HG03521 (cell line): ENCODE measurements around the gene RNF168.
A peak's percentile ranks its signal among the peaks of the same experiment; 100 is the strongest.
"Not testable (repeated sequence)": the region's sequence is repeated elsewhere in the genome, so short reads cannot be mapped to it uniquely, and the experiment has no call there.

Experiments used
- ATAC-seq: cut with Tn5 transposase; IDR thresholded peaks from one replicate; pipeline ENCODE4 v1.9.1; 2021; ENCODE audit warnings: mild to moderate bottlenecking, moderate library complexity; ENCODE audit not compliant: unreplicated experiment

RNF168 gene

GRCh38 chr3:196514913-196515621 lies 11.5 kb upstream of the RNF168 start, which contains the start of gene SMCO1:
Gene SMCO1 (minus strand): TSS chr3:196515346. CDS start chr3:196515209, 137 bp downstream.
- no peak for ATAC-seq

GRCh38 chr3:196514350-196514716 lies 10.8 kb upstream of the RNF168 start:
- no peak for ATAC-seq

GRCh38 chr3:196513697-196514349 lies 10.3 kb upstream of the RNF168 start:
- no peak for ATAC-seq

- ATAC-seq, result not testable (repeated sequence)
Observed at GRCh38 chr3:196511646-196512425, 8.3 kb upstream of the RNF168 start.

- not testable (repeated sequence) for ATAC-seq
Observed at GRCh38 chr3:196511108-196511507, 7.5 kb upstream of the RNF168 start.

GRCh38 chr3:196506687-196507086 lies 3.1 kb upstream of the RNF168 start:
- no peak for ATAC-seq

GRCh38 chr3:196504556-196504955 lies 988 bp upstream of the RNF168 start:
- no peak for ATAC-seq

- ATAC-seq, result not testable (repeated sequence)
Observed at GRCh38 chr3:196504077-196504398, 470 bp upstream of the RNF168 start.

GRCh38 chr3:196502775-196503195 lies 783 bp downstream of the RNF168 start:
- ATAC-seq, result peak; percentile 4

- ATAC-seq, result no peak
Observed at GRCh38 chr3:196501316-196502044, 2.1 kb downstream of the RNF168 start.

- no peak for ATAC-seq
Observed at GRCh38 chr3:196499807-196500524, 3.6 kb downstream of the RNF168 start.

GRCh38 chr3:196499061-196499460 lies 4.5 kb downstream of the RNF168 start:
- ATAC-seq, result no peak

GRCh38 chr3:196498297-196498696 lies 5.3 kb downstream of the RNF168 start:
- no peak for ATAC-seq

GRCh38 chr3:196496183-196496582 lies 7.4 kb downstream of the RNF168 start:
- ATAC-seq, result no peak

GRCh38 chr3:196493292-196493691 lies 10.3 kb downstream of the RNF168 start:
- no peak for ATAC-seq

- no peak for ATAC-seq
Observed at GRCh38 chr3:196492080-196492479, 11.5 kb downstream of the RNF168 start.

GRCh38 chr3:196489747-196490146 lies 13.8 kb downstream of the RNF168 start:
- ATAC-seq, result no peak

GRCh38 chr3:196486263-196486662 lies 17.3 kb downstream of the RNF168 start:
- ATAC-seq, result no peak

- no peak for ATAC-seq
Observed at GRCh38 chr3:196477678-196478077, 25.9 kb downstream of the RNF168 start.

GRCh38 chr3:196472286-196472685 lies 31.3 kb downstream of the RNF168 start:
- ATAC-seq, result no peak
